Right atrium auricular region (tissue), 2 donors: Measurements from ENCODE around the gene IGSF21. TPM values are rescaled to one million over a fixed set of nuclear protein-coding genes. Genes with fewer than 3 reads are reported as not detected.

Experiments
- DNase-seq: peaks from one replicate; pipeline ENCODE4 v3.0.0-alpha.2; 2019; ENCODE audit warnings: low spot score
- H3K27ac ChIP-seq, 2 donors: fragments of 200-600 bp; sonication (generic); 1 replicate in 1 of 2; 2 replicates in 1 of 2; pipeline ENCODE4 v1.5.1; 2016 to 2019
- H3K27me3 ChIP-seq, 2 donors: fragments of 200-600 bp; sonication (generic); one replicate each; pipeline versions ENCODE4 v1.5.1 to v1.6.0; 2017 to 2019
- H3K36me3 ChIP-seq: fragments of 200-600 bp; sonication (generic); one replicate; pipeline ENCODE4 v1.5.1; 2016
- H3K4me1 ChIP-seq, 2 donors: fragments of 200-600 bp; sonication (generic); one replicate each; pipeline versions ENCODE4 v1.5.1 to v1.6.0; 2017 to 2019
- H3K4me3 ChIP-seq, 2 donors: fragments of 200-600 bp; sonication (generic); 1 replicate in 1 of 2; 2 replicates in 1 of 2; pipeline ENCODE4 v1.5.1; 2017 to 2019; ENCODE audit warnings: mild to moderate bottlenecking in 1 of 2, moderate library complexity in 1 of 2
- H3K9me3 ChIP-seq, 2 donors: fragments of 200-600 bp; sonication (generic); one replicate each; pipeline ENCODE4 v1.5.1; 2019
- CTCF ChIP-seq, 2 donors: fragments of 200-600 bp; sonication (generic); IDR thresholded peaks; one replicate each; pipeline ENCODE4 v1.5.1; 2019; ENCODE audit warnings: antibody characterized with exemption in 2 of 2
- total RNA-seq, 2 donors: library from RNA; depleted of rRNA; stranded (reverse); fragments of >200 nt; gene quantifications; one replicate each; pipeline ENCODE4 v1.1.0, GENCODE V29; 2016

The IGSF21 gene
- total RNA-seq, 2 donors from 2014 or later: 1.8 to 6.0 TPM

- H3K27me3 ChIP-seq: no peaks in the 10 kb centered on the region
- H3K36me3 ChIP-seq: no peaks in the 10 kb centered on the region
- H3K4me3 ChIP-seq: no peak overlapping the region
- no peak for DNase-seq
- peak overlapping the region in 1 of 2 donors; percentile 23 for H3K27ac ChIP-seq
- no peaks in the 10 kb centered on the region for H3K4me1 ChIP-seq
- TF ChIP-seq CTCF (IDR thresholded peaks at IDR 0.05): no peak
- no peaks in the 10 kb centered on the region for H3K9me3 ChIP-seq
These were observed 10.5 kb downstream of the IGSF21 start for GRCh38 chr1:18118078-18118477.

GRCh38 chr1:18118491-18118890 lies 10.9 kb downstream of the IGSF21 start:
- DNase-seq: no peak
- H3K4me3 ChIP-seq: no peak overlapping the region
- TF ChIP-seq CTCF (IDR thresholded peaks at IDR 0.05): no peak
- H3K36me3 ChIP-seq: no peaks in the 10 kb centered on the region
- H3K27ac ChIP-seq: peak overlapping the region in 1 of 2 donors; percentile 23
- no peaks in the 10 kb centered on the region for H3K27me3 ChIP-seq
- no peaks in the 10 kb centered on the region for H3K9me3 ChIP-seq
- H3K4me1 ChIP-seq: no peaks in the 10 kb centered on the region

GRCh38 chr1:18119289-18119688 lies 11.7 kb downstream of the IGSF21 start:
- Histone ChIP-seq H3K27ac (no peak overlapping the region), H3K4me1 (no peaks in the 10 kb centered on the region), H3K9me3 (no peaks in the 10 kb centered on the region), H3K27me3 (no peaks in the 10 kb centered on the region), H3K4me3 (no peak overlapping the region), H3K36me3 (no peaks in the 10 kb centered on the region)
- DNase-seq: no peak
- no peak for TF ChIP-seq CTCF (IDR thresholded peaks at IDR 0.05)

- TF ChIP-seq CTCF (IDR thresholded peaks at IDR 0.05): no peak
- Histone ChIP-seq H3K4me3 (no peak overlapping the region), H3K27me3 (no peaks in the 10 kb centered on the region), H3K4me1 (no peaks in the 10 kb centered on the region), H3K36me3 (no peaks in the 10 kb centered on the region), H3K27ac (no peak overlapping the region), H3K9me3 (no peaks in the 10 kb centered on the region)
- no peak for DNase-seq
These were observed 12.3 kb downstream of the IGSF21 start for GRCh38 chr1:18119771-18120377.

- Histone ChIP-seq H3K4me1 (no peaks in the 10 kb centered on the region), H3K36me3 (no peaks in the 10 kb centered on the region), H3K9me3 (no peaks in the 10 kb centered on the region), H3K27ac (no peak overlapping the region), H3K4me3 (no peak overlapping the region), H3K27me3 (no peaks in the 10 kb centered on the region)
- TF ChIP-seq CTCF (IDR thresholded peaks at IDR 0.05): no peak
- no peak for DNase-seq
These were observed 13.0 kb downstream of the IGSF21 start for GRCh38 chr1:18120638-18121037.
